Measurements from ENCODE around the gene MYBPHL.
"Not testable (repeated sequence)": the region's sequence is repeated elsewhere in the genome, so short reads cannot be mapped to it uniquely, and the experiment has no call there.

The MYBPHL gene, protein sequence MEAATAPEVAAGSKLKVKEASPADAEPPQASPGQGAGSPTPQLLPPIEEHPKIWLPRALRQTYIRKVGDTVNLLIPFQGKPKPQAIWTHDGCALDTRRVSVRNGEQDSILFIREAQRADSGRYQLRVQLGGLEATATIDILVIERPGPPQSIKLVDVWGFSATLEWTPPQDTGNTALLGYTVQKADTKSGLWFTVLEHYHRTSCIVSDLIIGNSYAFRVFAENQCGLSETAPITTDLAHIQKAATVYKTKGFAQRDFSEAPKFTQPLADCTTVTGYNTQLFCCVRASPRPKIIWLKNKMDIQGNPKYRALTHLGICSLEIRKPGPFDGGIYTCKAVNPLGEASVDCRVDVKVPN

DNA sequence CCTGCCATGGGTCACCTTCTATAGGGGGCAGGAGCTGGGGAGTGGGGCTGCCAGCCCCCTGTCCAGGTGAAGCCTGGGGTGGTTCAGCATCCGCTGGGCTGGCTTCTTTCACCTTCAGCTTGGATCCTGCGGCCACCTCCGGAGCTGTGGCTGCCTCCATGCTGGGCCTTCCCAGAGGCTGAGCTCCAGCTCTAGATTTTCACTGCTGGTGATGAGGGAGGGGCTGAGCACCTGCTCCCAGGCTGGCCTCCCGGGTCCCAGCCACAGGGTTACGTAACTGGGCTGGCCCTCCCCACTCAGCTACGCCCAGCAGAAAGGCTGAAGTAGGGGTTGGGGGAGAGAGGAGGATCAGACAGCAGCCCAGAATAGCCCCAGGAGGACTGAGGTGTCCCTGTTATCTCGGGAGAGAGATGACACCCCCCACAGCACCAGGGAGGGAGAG is at the start of gene MYBPHL:
TSS of gene MYBPHL (minus strand) at position 180 of the 442 bp plus-strand sequence. CDS start at position 160, 20 bp downstream.
- DNase-seq = no peak

DNA sequence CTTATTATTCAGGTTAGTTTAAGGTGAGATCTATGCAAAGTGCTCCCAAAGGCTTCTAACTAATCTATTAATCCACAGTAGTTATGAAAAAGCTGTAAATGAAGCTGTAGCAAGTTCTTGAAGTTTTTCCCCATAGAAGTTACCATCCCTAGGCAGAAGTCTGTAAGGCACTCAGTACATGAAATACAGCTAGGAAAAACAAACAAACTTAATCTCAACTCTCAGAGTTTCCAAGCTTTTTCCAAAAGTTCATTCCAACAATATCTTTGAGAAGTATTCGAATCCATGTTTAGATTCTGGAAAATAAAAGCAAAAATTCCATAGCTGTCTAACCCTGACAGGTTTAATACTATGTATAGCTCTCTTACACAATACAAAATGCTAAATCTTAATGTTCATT is 49.7 kb upstream of the MYBPHL start:
- DNase-seq = no peak

DNA sequence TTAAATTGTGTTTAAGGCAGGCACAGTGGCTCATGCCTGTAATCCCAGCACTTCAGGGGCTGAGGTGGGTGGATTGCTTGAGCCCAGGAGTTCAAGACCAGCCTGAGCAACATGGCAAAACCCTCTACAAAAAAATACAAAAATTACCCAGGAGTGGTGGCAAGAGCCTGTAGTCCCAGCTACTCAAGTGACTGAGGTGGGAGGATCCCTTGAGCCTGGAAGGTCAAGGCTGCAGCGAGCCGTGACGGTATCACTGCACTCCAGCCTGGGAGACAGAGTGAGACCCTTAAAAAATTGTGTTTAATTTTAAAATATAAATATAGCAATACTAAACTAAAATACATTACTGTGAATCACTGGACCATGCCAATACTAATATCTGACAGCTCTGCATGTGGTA is 48.1 kb upstream of the MYBPHL start:
- no peak for DNase-seq

DNA sequence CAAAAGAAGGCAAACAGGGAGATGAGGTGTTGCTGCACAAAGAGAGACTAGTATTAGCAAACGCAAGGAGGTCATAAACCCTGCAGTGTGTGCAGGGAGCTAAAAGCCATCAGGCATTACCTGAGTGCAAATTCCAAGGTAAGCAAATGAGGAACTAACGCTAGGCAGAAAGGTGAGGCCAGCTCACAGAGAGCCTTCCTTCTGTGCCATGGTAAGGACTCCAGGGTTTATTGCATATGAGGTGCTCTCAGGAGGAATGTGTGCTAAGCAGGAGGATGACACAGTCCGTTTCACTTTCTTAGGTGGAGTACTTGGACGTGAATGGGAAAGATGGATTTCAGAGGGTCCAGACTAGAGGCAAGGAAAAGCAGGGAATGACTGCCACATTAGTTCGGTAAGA is 44.6 kb upstream of the MYBPHL start:
- no peak for DNase-seq

DNA sequence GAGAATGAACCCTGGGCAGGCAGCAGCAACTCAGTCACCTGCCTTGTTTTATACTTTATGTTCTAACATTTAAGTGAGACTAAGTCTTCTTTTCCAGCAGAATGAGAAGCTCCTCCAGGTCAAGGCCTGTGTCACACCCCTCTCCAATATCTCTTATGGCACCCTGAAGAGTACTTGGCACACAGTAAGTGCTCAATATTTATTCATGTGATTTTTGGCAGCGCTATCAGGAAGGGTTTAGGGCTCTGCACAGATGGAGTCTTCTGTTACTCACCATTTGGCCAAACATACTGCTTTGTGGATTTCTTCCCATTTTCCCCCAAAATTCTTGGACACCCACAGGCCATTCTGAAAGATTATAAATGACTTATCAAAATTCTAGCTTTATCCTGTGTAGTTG is 43.8 kb upstream of the MYBPHL start:
- DNase-seq = no peak

DNA sequence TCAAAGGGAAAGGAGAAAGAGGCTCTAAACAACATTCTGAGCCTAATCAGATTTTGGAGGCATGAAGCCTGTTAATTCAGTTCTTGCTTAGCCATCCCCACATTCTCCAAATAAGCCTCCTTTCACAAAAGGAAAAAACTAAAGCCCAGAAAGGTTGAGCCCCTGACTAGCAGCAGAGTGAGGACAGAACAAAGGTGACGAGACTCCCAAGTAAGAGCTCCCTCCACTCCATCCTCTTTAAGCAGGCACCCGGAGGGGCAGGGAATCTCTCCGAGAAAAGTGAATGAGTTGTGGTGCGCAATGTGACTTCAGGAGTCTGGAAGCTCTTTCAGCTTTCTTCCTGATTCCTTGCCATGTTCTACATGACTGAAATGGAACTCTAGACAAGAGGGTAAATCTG is 43.4 kb upstream of the MYBPHL start:
- no peak for DNase-seq

DNA sequence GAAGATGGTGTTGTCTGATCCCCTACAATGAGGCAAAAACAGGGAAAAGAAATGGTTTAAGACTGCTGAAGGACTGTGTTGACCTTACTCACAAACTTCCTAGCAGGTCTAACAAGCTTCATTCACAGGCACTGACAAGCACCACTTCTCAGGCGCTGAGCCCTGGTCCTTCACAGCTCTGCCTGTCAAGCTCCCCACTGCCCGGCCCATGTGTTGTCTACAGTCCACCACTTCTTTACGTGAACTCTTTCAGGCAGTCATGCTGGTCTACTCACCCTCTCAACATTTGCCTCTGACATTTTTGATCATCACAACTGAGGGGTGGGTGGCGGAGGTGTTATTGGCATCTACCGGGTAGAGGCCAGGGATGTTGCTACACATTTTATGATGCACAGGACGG is 40.7 kb upstream of the MYBPHL start:
- no peak for DNase-seq

DNA sequence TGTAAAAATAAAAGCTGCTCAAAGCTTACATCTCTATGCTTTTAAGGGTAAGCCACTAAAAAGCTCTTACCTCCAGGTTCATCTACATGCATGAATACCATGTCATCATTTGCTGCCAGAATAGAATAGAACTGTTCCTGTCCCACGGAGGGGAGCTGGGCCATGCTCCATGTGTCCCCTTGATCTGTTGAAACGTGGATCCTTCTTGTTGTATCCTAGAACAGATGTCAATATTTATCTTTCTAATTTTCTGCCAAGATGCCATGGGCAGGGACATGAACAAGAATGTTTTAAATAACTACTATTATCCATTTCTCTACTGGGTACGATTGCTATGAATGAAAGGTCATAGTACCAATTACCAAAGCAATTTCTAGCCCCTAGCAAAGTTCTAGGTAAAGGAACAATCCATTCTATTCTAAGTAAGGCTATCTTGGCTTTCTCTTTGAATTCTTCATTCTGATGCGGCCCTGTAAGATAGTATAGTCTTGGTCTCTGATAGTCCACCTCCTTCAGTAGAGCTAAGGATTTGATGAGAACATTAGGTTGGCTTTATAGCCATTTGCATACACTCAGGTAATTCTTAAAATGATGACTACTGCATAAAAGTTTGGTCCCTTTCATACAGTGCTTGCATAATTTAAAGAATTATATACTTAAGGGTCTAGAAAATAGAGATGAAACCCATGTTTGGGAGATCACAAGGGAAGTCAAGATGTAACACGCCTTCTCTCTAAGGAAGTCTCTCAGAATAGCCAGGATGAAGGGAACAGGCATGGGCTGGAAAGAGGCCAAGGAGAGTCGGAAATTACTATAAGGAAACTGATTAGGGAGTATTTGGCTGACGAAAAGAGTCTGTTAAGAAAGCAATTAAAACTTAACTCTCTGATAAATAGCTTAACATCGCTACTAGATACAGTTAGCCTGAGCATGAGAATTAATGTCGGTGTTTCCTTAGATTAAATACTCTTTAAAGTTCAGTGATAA is 35.4 kb upstream of the MYBPHL start:
- DNase-seq = no peak

DNA sequence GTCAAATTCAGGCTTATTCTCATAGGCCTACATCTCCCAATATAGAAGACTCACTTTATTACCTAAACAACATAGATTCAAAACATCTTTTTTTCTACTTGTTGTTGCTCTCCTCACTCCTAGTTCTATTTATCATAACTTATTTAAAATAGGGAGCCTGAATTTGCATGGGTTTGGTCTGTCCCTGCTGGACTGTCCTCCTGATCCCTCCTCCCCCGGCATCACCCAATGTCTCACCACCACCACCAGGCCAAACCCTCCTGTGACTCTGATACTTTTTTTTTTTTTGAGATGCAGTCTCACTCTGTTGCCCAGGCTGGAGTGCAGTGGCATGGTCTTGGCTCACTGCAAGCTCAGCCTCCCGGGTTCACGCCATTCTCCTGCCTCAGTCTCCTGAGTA is 31.8 kb upstream of the MYBPHL start:
- DNase-seq = no peak

DNA sequence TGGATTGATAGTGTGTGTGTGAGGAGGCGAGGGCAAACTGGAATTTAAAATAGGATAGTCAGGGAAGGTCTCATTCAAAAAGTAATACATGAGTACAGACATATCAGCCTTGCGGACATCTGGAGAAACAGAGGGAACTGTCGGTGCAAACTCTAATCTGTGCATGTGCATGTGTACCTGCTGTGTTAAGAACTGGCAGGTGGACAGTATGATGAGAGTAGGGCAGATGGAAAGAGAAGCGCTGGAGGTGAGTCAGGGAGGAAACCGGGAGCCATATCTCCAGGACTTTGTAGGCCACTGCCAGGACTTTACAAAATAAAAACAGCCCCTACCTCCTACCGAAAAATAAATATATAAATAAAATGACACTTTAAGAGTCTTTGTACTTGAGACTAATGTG is 31.3 kb upstream of the MYBPHL start:
- DNase-seq = no peak

DNA sequence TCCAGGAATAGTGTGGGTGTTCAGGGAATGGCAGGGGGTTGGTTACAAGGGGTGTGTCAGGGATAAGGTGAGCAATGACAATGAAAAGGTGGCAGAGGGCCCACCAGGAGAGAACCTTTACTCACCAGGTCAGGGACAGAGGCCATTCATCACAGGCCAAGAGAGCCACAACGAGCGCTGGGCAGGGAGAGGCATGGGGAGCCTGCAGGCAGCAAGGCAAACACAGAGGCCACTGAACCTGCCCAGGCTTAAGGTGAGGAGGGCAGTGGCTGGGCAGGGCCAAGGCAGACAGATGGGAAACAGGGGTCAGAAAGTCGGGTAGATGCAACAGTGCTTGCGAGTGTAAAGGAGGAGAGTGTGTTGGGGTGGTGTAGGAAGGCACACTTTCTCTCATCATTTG is 28.3 kb upstream of the MYBPHL start:
- DNase-seq = no peak

DNA sequence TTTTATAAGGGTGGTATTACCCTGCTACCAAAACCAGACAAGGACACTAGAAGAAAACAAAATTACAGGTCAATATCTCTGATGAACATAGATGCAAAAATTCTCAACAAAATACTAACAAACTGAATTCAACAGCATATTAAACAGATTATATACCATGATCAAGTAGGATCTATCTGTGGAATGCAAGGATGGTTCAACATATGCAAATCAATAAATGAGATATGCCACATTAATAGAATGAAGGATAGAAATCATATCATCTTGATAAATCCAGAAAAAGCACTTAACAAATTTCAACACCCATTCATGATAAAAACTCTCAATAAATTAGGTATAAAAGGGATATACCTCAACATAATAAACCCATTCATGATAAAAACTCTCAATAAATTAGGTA is 24.3 kb upstream of the MYBPHL start:
- DNase-seq = no peak

DNA sequence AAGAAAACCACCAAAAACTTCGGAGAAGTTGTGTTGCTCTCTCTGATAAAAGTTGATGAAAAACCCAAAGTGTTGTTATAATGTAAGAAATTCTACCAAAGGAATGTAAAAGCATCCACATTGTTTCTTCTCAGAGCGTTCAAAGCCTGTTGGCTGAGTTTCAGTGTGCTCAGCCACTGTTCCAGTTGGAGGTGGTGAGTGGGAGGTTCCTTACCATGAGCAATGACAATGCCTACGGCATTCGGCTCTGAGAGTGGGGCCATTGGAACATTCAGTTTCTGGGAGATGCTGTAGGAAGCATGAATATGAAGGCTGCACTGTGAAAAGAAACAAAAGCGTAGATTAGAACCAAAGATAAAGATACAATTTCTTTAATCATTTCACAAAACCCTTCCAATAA is 20.5 kb upstream of the MYBPHL start:
- no peak for DNase-seq

DNA sequence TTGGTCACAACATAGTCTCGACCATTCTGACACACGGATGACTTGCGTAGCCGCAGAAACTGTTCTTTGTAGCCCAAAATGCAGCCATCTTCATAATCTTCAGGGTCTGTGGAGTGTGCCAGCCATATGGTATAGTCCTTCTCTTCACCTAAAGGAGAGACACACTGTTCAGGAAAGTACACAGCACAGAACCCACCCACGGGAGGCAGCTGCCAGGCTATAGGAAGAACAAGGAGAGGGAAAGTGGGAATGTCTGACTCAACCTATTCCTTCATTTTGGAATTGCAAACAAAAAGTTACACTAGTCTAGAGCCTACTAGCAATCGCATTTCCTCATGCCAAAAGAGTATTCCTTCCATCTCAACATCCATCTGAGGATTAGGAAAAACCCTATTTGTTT is 16.2 kb upstream of the MYBPHL start:
- no peak for DNase-seq

DNA sequence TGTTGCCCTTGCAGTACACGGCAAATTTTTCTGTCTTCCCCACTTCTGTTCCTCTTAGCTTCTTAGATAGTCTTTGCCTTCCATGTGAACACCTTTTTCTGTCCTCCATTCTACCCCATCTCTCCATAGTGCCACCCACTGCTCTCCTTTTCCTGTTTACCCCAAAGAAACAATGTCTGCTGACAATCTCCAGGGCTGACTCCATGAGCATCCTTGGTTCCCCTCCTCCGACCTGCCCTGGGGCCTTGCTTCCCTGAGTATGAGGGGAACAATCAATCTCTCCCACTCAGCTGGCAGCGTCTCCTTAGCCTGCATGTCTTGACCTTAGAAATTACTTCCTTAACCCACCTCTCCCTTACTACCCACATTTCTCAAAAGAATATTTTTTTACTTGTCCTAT is 12.3 kb upstream of the MYBPHL start:
- no peak for DNase-seq

DNA sequence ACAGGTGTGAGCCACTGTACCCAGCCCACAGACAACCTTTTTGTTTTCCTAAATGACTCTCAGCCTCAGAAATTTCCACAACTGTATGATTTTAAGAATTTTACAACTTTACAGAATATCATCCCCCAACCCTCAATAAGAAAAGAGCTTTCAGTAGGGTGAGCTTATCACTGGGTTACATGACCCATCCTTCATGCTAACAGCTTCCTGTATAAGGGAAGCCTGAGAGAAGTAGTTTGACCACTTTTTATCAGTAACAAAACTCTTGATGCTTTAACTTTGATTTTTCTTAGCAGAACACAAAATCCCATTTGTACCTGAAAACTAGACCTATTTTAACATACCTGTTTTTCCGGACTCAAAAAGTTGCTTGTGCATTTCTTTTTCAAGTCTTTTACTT is 9.7 kb upstream of the MYBPHL start:
- DNase-seq = no peak

DNA sequence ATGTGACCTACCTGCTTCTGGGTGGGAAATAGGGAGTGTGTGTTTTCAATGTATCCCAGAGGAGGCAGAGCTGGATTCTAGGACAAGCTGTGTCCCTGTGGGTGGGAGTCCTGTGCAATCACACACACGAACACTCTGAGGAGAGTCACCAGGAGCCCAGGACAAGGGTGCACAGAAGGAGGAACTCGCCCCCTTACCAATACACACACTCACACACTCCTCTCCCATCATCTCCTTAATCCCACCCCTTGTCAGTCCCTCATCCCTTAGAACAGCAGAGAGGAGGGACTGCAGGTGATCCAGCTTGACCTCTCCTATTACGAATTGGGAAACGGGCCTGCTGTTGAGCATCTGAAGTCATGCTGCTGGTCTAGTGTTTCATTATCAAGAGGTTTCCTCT is 8.5 kb upstream of the MYBPHL start:
- DNase-seq = no peak

DNA sequence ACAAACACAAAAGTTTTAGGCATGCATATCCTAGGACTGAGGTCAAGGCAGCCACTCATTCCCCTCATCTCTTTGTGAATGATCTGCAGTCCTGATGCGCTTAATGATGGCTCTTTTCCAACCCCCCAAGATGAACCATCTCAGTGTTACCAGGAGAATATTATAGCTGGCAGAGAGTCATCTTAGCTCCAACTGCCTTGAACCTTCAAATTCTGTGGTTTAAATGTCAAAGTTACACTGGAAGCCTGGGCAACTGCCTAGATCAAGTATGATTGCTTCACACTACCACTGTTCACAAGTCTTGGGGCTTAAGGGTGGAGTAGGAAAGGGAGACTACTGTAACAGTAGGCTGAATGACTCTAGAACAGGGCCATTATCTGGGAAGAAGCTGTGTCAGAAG is 8.0 kb upstream of the MYBPHL start:
- DNase-seq = no peak

DNA sequence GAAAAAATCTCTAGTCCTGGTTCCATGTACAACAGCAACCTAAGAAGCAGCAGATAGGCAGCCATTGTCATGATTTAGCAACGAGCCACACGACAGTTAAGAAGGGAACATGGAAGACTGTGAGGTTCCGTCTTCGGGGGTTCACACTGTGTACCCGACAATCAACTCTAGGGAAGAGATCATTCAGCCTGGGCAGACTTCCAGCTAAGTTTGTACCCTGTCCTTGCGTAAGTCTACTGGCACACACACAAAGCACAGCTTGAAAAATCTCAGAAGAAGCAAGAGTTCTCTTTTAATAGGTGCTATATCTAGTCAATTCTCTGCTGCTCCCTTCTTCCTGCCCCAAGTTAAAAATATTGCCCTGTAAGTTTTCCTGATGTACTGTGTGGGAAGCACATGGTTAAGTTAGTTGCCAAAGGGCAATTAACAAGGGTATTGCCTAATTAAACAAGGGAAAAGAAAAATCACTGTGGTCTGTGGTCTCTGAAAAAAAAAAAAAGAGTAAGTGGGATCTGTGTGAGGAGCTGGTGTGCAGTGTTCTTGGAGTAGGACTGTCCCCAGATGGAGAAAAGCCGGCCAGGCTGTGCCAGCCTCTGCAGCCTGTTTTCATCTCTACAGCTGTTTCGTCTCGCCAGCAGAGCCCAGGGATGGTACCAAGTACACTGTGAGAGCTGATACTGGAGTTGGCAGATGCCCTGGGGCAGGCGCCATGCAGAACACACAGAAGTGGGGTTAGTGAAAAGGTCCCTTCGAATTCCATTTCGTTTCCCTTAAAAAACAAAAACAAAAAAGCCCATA is 6.4 kb upstream of the MYBPHL start:
- DNase-seq = no peak

DNA sequence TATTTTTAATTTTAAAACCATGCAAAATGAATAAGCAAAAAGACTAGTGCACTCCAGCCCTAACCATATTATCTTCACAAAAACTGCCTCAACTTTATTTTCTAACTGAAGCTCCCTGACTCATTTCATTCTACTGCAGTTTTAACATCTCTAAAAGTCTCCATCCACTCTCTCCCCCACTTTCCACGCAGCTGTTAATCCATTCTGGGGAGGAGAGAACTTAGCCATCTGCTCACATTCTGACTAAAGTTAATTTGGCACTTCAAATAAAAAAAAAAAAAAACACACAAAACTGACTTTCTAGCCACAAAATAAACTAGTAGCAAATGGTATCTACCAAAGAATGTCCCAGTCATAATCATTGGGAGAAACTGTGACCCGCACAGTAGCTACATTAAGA is 5.4 kb upstream of the MYBPHL start:
- no peak for DNase-seq

DNA sequence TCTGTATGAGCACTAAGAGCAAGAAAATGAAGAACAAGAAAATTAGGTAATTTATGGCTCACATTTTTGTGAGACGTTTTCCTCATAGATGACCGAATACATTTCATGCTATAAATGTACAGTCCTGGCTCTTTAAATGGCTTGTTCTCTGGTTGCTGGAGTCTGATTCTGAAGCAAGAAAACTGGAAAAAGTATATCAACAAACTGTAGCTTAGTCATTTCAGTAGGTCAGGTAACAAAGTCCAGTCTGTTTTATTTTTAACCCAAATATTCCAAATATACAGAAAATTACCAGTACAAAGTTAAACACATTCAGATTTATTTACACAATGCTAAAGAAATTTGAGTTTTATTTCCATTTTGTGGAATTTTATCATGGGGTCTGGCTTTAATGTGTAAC is 2.5 kb upstream of the MYBPHL start:
- DNase-seq = no peak

DNA sequence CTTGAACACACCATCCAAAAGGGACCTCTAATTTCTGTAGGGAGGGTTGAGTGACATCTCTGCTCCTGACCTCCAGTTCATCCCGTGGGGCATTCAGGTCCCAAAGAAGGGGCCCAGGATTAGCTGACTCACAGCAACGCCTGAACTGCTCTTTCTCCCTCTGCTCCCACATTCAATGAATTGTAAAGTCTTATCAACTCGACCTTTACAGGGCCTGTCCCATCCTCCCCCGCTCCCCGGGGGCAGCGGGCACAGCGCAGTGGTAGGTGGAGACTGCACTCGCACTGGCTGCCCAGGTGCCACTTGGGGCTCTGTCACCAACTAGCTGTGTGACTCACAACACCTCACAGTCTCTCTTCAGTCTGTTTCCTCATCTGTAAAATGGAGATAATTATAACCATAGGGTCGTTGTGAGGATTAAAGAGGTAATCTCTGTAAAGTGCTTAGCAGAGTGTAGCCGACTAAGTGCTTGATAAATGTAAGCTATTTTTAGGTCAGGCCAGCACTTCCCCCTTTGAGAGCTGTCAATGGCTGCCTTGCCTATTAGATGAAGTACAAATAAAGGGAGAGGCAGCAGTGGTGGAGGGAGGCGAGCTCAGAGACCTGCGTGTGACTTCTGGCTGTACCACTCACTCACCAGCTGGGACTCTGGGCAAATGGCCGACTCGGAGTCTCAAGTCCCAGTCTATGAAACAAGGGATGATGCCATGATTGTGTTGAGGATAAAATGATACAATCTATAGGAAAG is 637 bp upstream of the MYBPHL start:
- no peak for DNase-seq

DNA sequence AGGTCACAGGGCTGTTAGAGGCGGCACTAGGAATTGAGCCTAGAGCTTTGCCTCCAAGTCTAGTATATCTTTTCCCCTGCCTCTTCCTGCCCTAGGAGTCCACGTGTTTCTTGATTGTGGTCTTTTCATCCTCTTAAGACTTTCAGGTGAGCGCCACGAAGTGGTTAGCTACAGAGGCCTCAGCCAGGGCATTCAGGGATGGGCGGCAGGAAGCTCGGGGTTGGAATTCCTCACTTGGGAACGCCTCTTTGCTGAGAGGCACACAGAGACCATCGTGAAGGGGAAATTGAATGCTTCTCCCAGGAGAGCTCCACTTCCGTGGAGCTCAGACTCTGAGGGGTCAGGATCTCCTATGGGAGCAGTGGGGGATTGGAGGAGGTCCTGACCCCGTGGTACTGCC is 820 bp downstream of the MYBPHL start:
- not testable (repeated sequence) for DNase-seq
